ENCODE measurements around the gene FUT4.
"Not testable (repeated sequence)": the region's sequence is repeated elsewhere in the genome, so short reads cannot be mapped to it uniquely, and the experiment has no call there.

FUT4 gene

GRCh38 chr11:94543695-94544645 is at the start of gene FUT4:
Gene FUT4 (plus strand): TSS chr11:94543921. CDS start chr11:94544134, 213 bp downstream.
- DNase-seq, result peak; percentile 66

DNA sequence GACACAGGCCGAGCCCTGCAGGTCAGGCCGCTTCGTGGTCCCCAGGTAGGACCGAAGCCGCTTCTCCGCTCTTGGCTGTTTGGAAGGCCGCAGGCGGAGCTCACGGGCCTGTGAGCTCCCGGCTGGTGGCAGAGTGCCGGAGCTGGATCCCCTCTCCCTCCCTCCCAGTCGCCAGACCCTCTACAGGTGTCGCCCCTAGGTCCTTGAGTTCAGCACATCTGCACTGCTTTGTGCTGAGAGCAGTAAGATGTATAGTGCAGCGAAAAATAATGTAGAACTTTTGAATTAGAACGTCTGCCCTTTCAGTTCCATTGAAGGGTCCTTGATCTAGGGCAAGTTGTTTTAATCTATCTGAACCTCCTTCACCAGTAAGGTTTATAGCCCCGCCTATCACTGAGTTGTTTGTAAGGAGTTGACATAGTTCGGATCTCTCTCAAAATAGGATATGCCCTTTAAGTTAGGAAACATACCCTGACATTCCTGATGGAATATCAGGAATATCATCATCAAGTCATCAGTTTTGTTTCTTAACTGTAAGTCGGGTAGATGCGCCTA is 49.5 kb upstream of the FUT4 start:
- no peak for DNase-seq

DNA sequence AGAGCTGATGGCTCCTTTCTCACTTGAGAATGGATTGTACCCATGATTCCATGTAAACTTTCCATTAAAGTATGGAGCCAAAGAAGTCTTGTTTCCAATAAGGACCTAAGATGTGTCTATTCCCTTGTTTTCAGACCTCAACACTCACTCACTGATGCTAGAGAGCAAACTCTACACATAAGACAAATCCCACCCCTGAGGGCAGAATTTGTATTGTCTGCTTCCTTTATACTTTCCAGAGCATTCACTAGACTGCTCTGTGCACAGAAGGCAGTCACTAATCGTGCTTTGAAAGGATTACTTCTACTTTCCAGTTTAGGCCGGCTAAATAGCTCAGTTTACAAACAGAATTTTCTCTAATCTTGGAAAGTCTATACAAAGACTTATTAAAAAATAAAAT is 43.5 kb upstream of the FUT4 start:
- no peak for DNase-seq

- DNase-seq, result no peak
Observed at GRCh38 chr11:94501522-94501921, 42.2 kb upstream of the FUT4 start.

GRCh38 chr11:94504689-94505293 is 38.9 kb upstream of the FUT4 start:
- peak; percentile 71 for DNase-seq

- DNase-seq, result not testable (repeated sequence)
Observed at GRCh38 chr11:94506513-94506912, 37.2 kb upstream of the FUT4 start.

DNA sequence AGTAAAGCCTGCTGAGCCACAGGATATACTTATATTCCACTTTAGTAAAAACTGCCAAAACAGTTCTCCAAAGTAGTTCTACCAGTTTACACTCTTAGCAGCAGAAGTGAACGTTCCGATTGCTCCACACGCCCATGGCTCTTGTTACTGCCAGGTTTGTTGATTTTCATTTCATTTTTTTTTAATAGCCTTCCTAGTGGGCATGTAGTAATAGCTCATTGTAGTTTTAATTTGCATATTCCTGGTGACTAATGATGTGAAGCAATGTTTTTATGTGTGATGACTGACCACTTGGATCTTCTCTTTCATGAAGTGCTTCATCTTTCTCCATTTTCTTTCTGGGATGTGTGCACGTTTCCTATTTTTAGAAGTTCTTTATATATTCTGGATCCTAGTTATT is 36.2 kb upstream of the FUT4 start:
- no peak for DNase-seq

DNA sequence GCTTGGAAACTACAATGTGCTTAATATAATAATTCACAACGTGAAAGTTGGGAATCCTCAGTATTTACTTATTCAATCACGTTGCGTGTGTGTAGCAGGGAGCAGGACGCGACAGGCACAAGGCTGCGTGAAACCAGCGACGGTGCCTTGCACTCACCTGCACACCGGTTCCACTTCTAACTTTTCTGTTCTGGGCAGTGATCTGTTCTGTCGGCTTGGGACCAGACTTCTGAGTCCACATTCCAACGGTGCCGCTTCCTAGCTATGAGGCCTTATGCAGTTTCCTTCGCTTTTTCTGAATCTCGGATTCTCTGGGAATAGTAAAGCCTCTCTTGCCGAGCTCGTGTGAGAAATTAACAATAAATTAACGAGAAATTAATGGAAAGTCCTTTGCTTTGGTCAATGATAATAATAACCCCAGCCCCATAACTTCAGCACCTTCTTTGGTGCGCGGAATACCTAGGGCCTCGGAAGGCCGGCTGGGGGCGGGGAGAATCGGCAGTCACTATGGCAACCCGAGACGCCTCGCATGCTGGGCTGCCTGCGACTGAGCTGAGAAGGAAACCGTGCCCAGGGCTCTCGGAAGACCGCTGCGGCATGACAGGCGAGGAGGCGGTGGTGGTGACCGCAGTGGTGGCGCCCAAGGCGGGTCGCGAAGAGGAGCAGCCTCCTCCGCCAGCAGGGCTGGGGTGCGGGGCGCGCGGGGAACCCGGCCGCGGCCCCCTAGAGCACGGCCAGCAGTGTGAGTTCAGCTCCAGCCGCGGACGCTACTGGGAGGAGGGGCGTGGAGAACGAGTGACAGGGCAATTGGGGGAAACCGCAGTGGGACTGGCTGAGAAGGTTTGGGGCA is 31.6 kb upstream of the FUT4 start, which contains the start of gene C11orf97:
C11orf97 (plus strand) TSS at position 530 of the 850 bp plus-strand sequence; CDS start at position 598, 68 bp downstream.
- peak; percentile 62 for DNase-seq

DNA sequence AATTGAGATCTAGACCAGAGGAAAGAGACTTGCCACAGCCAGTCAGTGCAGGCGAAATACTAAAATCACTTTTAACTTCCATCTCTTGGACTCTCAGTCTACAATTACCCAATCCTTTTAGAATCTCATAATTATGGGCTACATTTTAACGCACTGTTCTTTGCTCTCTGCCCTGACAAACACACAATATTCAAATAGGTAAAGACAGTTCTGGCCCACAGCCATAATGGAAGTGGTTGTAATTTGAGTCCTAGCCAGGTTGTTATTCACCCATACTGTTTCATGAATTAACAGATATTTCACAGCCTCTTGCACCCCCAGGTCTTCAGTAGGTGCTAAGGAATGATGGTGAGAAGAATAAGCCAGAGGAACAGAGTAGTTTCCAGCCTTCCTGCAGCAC is 30.6 kb upstream of the FUT4 start:
- DNase-seq, result no peak

GRCh38 chr11:94515398-94515797 is 28.3 kb upstream of the FUT4 start:
- no peak for DNase-seq

- DNase-seq, result no peak
Observed at GRCh38 chr11:94516725-94517124, 27.0 kb upstream of the FUT4 start.

DNA sequence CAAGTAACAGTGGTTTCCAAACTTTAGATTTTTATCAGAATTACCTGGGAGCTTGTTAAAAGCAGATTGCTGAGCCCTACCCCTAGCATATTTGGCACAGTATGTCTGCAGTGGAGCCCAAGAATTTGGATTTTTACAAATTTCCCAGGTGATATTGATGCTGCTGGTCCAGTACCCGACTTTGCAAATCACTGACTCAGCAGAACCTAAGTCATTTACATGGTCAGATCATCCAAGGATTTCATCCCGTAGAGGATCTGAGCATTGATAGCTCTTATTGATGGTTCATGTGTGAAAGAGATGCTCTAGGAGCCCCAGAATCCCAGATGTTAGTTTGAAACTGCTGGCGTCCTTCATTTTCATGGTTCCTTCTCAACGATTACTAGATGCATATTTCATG is 25.4 kb upstream of the FUT4 start:
- DNase-seq, result no peak

DNA sequence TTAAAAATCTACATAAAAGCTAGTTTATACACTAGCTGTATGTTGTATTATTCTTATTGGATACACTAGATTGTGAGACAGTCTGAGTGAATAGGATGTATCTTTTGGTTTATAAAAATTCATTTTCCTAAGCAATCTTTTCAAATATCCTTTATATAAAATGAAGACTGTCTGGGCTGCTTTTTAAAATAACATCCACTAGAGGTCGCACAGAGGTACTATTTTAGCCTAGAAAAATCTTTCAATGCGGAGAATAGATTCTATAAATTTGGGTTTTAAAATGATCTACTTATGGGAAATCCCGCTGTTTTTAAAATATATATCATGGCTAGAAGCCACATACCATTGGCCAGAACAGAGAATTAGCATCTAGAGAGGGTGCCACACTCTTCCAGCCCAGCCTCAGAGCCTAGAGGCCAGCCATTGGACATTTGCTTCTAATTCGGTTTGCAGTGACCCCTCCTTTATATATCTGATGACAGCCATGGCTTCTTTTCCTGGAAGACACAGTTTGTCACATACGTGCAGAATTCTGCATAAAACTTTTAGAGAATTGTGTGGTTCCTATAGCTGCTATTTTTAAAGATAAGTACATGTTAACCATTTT is 24.1 kb upstream of the FUT4 start:
- DNase-seq, result peak; percentile 49

GRCh38 chr11:94521684-94522083 is 22.0 kb upstream of the FUT4 start:
- DNase-seq, result no peak

DNA sequence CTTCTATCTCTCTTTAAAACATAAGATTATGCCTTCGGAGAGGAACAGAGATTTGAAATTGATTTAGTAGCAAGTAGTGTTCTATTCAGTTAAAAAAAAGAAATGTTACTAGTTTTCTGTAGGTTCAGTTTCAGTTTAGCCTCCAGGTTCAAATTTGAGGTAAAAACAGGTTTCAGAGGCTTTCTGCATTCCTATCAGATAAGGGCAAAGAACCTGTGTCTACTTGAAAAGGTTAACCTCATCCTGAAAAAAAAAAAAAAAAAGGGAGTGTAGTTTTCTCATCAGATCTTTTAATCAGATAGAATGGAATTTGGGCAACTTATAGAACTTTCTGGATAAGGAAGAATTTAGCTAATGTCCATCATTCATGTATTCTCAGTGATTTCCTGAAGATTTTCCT is 19.4 kb upstream of the FUT4 start:
- DNase-seq, result no peak

DNA sequence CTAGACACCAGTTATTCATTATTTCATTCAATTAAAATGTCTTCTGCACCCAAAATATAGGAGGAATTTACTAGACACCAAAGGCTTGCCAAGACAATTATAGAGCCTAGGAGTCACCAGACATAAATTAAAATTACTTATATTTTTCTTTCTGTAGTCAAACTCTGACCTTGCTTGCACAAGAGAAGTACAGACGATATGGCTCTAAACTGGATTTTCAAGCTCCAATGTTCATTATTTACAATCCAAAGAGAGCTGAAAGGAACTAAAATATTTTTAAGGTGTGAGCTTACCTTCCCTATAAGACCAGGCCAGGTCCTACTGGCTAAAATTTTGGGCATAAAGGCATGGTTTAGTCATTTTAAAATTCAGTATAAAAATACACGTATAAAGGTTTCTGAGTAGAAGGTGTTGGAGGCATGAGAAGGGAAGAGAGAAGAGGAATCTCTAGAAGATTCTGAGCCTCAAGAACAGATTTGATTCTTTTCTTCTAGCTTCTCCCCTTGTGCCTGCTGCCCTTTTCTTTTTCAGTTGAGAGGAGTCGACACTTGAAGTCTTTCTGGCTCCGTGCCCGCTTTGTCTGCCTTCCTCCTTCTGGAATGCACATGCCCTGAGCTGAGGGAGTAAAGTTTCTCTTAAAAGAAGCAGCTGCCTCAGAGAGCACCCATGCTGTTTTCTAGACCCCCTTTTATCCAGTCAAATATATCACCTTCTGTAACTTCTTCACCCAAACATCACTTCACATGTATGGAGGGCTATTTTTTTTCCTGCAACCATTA is 18.0 kb upstream of the FUT4 start:
- DNase-seq, result no peak

DNA sequence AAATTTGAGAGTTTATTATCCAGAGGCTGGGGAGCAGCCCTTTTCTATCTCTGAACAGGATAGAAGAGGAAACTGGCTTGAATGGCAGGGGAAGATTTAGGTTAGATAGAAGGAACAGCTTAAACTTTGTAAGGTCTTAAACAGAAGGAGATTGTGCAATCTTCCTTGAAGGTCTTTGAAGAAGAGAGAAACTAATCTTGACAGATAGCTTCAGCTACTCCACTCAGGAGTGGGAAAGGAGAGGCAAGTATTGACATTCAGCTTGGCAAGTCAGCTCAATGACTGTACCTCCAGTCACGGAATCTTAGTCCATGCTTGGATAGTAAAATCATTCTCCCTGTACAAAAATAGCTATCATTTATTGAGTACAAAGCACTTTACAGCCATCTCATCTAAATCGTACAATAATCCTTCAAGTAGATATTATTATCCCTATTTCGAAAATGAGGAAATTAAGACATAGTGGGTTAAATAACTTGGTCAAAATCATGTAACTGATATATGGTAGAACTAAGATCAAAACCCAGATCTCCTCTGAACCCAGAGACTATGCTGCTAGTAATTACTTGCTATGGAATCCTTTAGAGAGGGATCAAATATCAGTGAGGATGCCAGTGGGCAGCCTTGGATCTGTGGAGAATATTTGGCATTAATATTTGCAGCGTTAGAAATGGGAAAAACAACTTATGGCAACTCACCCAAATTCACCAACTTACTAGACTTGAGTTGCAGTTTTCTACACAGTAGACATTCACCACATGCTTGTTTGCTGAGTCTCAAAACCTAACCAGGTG is 16.9 kb upstream of the FUT4 start:
- DNase-seq, result no peak

- no peak for DNase-seq
Observed at GRCh38 chr11:94528551-94528950, 15.2 kb upstream of the FUT4 start.

DNA sequence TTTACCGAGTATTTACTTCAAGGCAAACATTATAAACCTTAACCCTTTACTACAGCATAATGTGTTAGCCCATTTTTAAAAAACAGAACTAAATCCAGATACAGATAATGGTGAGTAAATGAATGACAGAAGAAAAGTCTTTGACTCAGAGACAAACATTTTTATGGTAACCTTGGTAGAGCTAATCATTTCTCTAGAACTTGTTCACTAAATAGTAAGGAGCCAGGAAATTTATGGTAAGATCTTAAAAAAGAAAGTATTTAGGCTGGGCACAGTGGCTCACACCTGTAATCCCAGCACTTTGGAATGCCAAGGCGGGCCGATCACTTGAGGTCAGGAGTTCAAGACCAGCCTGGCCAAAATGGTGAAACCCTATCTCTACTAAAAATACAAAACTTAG is 11.5 kb upstream of the FUT4 start:
- DNase-seq, result no peak

DNA sequence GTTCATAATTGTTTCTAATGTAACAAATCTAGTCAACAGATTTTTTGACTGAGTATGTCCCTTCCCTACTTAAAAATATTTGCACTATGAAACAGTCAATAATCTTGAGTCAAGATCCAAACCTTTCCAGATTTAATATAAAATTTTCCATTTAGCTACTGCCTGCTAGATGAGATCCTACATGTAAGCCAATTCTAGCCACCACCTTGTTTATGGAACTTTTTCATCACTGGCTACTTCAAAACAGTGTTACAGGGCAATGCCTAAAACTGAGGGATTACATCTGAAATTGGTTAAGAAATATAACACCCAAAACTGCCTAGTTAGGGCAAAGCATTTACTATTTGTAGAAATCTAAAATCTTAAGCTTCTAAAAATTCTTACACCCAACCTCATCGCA is 10.5 kb upstream of the FUT4 start:
- DNase-seq, result no peak
